ENCODE data around the gene TBX18.

TBX18 gene

GRCh38 chr6:84743616-84744015, 20.8 kb downstream of the TBX18 start:
- DNase-seq, result no peak

DNA sequence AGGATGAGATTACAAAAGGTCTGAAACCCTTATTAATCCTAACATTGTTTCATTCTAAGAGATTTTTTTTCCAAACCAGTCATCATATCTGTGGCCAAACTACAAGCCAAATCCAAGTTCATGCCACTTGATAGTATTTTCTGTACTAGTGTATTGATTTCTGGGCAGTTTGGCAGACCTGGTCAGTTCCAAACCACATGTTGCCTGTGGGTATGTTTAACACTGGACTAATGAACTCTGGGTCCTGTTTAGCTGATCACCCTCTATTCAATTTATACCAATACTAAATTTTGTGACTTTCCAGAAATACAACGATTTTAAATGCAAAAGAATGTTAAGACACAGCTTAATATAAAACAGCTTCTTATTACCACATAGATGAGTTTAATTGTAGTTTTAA, 24.0 kb downstream of the TBX18 start:
- no peak for DNase-seq

- no peak for DNase-seq
Measured at GRCh38 chr6:84739866-84740208, 24.6 kb downstream of the TBX18 start.

- DNase-seq, result no peak
Measured at GRCh38 chr6:84738996-84739865, 25.2 kb downstream of the TBX18 start.

- DNase-seq, result no peak
Measured at GRCh38 chr6:84733889-84734288, 30.5 kb downstream of the TBX18 start.

DNA sequence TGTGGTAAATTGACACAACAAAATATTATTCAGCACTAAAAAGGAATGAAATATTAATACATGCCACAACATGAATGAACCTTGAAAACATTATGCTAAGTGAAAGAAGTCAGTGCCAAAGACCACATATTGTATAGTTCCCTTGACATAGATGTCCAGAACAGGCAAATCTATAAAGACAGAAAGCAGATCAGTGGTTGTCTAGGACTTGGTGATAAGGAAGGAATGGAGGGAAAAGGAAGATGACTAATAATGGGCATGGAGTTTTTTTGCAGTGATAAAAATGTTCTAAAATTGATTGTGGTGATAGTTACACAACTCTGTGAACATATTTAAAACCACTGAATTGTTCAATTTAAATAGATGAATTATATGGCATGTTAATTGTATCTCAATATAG, 32.5 kb downstream of the TBX18 start:
- DNase-seq, result no peak

GRCh38 chr6:84731401-84731800, 33.0 kb downstream of the TBX18 start:
- no peak for DNase-seq

DNA sequence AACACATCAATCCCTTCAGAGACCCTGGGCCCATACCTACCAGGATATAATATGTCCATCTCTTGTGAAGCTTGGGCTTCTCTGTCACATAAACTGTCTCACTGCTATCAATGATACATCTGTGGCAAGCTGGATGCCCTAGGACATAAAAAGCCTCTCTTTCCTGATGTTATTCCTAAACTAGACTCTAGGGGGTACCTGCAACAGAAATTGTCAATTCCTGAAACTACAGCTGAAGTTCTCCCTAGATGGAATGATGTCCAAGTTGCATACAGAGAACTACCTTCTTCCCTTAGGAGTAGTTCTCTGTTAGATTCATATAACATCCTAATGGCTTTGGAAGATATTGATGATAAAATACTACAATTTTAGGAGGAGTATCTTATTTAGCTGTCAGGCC, 35.8 kb downstream of the TBX18 start:
- DNase-seq, result no peak

- no peak for DNase-seq
Measured at GRCh38 chr6:84719152-84719551, 45.2 kb downstream of the TBX18 start.

GRCh38 chr6:84718038-84718955, 46.1 kb downstream of the TBX18 start:
- no peak for DNase-seq

- no peak for DNase-seq
Measured at GRCh38 chr6:84709121-84709520, 55.3 kb downstream of the TBX18 start.

DNA sequence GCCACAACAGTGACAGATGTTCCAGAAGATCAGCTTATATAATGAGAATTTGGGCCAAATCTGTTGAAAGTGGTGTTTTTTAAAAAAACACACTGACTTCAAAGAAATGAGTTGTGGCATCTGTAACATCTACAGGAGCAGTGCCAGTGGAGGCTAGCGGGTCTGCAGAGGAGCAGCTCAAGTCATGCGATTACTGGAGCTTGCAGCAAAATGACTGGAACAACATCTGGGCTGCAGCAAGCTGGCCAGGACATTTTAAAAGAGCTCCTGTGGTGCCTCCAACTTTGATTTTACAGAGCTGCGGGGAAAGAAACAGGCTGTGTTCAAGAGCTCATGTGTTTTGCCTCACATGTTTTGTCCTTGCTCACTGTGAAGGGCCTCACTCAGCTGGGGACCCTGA, 57.2 kb downstream of the TBX18 start:
- no peak for DNase-seq

- DNase-seq, result no peak
Measured at GRCh38 chr6:84696166-84696565, 68.2 kb downstream of the TBX18 start.

DNA sequence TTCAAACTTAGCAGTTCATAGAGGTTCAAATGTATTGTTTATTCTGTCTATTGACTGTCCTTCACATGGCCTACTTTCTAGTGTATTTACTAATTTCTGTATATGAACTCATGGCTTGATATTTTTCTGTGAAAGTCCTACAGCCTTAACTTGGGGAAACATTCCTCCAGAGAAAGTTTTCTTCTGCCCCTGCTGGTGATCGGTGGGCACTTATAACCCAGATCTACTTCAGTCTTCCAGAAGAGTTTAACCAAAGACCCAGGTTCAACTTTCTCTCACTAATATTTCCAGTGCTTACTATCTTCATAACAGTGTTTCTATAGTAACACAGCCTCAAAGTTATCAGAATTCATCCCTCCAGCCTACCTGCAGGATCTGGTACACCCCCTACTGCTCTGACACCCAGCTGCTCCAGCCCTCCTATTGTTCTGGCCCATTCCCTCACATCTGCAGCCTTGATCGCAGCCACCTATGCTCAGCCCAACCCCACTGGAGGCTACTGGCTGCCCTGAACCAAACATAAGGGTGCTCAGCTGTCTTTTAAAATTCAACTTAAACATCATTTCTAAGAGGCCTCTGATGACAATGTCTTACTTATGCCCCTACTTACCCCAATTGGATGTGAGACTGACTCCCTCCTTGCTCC, 72.3 kb downstream of the TBX18 start:
- DNase-seq, result no peak

- no peak for DNase-seq
Measured at GRCh38 chr6:84688141-84688873, 76.1 kb downstream of the TBX18 start.

GRCh38 chr6:84687431-84687830, 77.0 kb downstream of the TBX18 start:
- no peak for DNase-seq

- no peak for DNase-seq
Measured at GRCh38 chr6:84685983-84686584, 78.3 kb downstream of the TBX18 start.

- DNase-seq, result no peak
Measured at GRCh38 chr6:84681693-84682326, 82.6 kb downstream of the TBX18 start.

GRCh38 chr6:84675651-84676050, 88.7 kb downstream of the TBX18 start:
- DNase-seq, result no peak

DNA sequence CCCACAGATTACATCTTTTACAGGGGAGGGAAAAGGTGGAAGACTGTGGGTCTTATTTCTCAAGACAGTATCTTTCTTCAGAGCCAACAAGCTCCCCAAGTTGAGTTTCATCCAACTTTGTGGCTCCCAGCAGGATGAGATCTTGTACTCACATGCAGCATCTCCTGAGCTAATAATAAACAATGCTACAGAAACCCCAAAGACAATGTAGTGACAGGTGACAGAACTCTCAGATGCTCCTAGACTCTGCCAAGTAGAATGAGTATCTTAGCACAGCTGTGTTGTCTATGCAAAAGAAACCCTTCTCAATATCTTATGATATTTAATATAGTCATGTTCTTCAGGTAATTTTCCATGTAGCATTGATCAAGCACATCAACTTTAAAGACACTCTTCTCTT, 90.0 kb downstream of the TBX18 start:
- no peak for DNase-seq

DNA sequence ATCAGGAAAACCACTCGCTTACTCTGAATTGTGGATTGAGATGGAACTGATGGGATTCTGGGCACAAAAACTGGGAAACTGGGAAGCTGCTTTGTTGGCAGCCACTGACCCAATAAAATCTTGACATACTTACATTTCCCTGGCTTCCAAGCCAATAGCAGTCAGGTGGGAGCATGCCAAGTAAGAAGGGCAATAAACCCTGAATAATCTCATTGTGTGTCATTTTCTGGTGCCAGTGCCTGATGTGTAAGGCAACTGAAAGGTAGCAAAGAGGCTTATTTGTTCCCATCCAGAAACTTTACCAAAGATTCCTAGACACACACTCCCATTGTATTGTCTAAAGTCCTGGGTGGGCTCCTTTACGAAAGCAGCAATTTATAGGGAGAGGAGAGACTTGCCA, 93.2 kb downstream of the TBX18 start:
- no peak for DNase-seq

DNA sequence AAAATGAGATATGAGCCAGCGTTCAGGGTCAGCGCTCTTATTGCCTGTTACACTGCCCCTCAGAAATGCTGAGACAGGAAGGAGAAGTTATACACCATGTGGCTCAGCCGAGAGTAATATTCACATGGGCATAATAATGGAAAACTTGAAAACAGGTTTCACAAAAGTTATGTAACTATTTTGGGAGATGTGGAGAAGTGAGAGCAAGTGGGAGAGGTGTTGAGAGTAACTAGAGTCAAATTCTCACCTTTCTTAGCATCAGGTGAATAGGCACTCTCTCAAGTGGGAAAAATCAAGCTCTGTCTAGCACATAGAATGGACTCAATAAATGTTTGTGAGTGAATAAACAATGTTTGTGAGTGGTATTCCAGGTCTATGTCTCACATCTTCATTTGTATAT, 94.5 kb downstream of the TBX18 start:
- no peak for DNase-seq

Measured in CD4-positive, alpha-beta T cell treated with Interleukin-12 subunit alpha and Interleukin-12 subunit beta, for 1 hour (primary cell).